Thymus (tissue), 11 donors: Measurements from ENCODE around the gene IGFLR1. TPM values are rescaled to one million over a fixed set of nuclear protein-coding genes. Genes with fewer than 3 reads are reported as not detected.
A peak's percentile ranks its signal among the peaks of the same experiment; 100 is the strongest.

ENCODE experiments used
- DNase-seq, 9 donors: peaks; one replicate each; pipeline ENCODE4 v3.0.0-alpha.2; 2013; ENCODE audit warnings: low spot score in 9 of 9, low read depth in 6 of 9, missing footprints in 1 of 9
- H3K27ac ChIP-seq, 2 donors: one replicate each; pipeline ENCODE4 v1.5.1; 2013; ENCODE audit warnings: control low read depth in 1 of 2, low read depth in 1 of 2, low read length in 1 of 2, mild to moderate bottlenecking in 1 of 2, moderate library complexity in 1 of 2
- H3K27me3 ChIP-seq, 2 donors: one replicate each; pipeline ENCODE4 v1.5.1; 2013; ENCODE audit warnings: low read length in 1 of 2; ENCODE audit not compliant: control insufficient read depth in 2 of 2, insufficient read depth in 1 of 2
- H3K36me3 ChIP-seq, 2 donors: one replicate each; pipeline ENCODE4 v1.5.1; 2013; ENCODE audit warnings: low read length in 1 of 2, mild to moderate bottlenecking in 1 of 2, moderate library complexity in 1 of 2; ENCODE audit not compliant: control insufficient read depth in 2 of 2, insufficient read depth in 2 of 2
- H3K4me1 ChIP-seq, 2 donors: one replicate each; pipeline ENCODE4 v1.5.1; 2013; ENCODE audit warnings: low read length in 2 of 2; ENCODE audit not compliant: control insufficient read depth in 2 of 2, insufficient read depth in 2 of 2
- H3K4me3 ChIP-seq, 2 donors: one replicate each; pipeline ENCODE4 v1.5.1; 2013; ENCODE audit warnings: low read length in 2 of 2, control low read depth in 1 of 2, mild to moderate bottlenecking in 1 of 2
- H3K9me3 ChIP-seq, 2 donors: one replicate each; pipeline ENCODE4 v1.5.1; 2013; ENCODE audit warnings: low read length in 1 of 2, mild to moderate bottlenecking in 1 of 2; ENCODE audit not compliant: control insufficient read depth in 2 of 2, insufficient read depth in 1 of 2
- WGBS: extraction: QIAGEN DNeasy Blood & Tissue Kit; methylation state at CpG from one replicate; pipeline ENCODE4 v1.1.7; 2013; 5-methylcytosine and 5-hydroxymethylcytosine counted together
- polyA plus RNA-seq: library from polyadenylated mRNA; stranded (reverse); fragments of 200-250 nt; gene quantifications from one replicate; pipeline ENCODE4 v1.2.3, GENCODE V29; 2013
- total RNA-seq: library from RNA; stranded (reverse); fragments of 120-200 nt; gene quantifications from one replicate; pipeline ENCODE4 v1.2.4, GENCODE V29; 2013
- donor health status: healthy.

IGFLR1 gene
- total and polyA plus RNA-seq, 2 donors: 12.2 to 67.8 TPM

DNA sequence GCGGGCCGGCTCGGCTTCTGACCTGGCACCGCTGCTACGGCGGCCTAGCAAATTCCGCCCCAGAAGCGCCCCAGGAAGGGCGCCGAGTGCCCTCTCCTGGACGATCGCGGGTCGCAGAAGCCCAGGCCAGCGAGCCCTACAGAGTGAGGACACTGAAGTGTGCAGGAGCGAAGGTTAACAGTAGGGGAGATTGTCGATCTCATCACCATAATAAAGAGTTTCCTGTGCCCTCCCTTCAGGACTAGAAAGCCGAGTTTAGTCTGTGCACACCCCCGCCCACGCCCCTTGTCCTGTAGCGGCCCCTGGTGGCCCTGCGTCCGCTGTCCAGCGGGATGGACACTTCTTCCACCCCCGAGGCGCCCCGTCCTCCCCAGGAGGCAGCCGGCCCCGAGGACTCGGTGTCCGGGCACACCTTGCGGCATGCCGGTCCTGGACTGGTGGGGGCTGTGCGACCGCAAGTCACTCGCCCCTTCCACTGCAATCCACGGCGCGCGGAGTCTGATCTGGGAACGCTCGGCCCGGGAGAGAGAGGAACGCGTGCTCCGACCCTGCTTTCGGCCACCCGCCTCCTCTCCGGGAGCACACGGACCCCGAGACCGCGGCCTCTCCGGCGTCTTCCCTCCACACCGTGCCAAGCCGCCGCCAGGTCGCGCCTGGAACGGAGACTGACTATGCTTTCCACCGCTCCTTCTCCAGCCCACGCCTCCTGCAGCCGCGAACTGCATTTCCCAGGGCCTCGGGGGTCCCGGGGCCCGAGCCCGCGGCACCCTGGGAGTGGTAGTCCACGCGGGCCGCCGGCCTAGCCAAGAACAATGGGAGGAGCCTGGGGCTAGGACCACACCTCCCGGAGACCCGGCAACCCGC, 25.2 kb downstream of the IGFLR1 start:
- H3K9me3 ChIP-seq: peaks cover 0 to 1% of the 10 kb centered on the region in 2 donors
- peaks cover 21 to 35% of the 10 kb centered on the region in 2 donors for H3K4me1 ChIP-seq
- H3K4me3 ChIP-seq: peak overlapping the region; percentile 65 to 77
- H3K27ac ChIP-seq: peak overlapping the region; percentile 75 to 87
- WGBS: under 1% methylated on average over 77 of the region's 77 CpGs
- DNase-seq: peak; percentile 82 to 98 (median 93)
- peaks cover 18 to 27% of the 10 kb centered on the region in 2 donors for H3K36me3 ChIP-seq
- H3K27me3 ChIP-seq: peaks cover 9 to 38% of the 10 kb centered on the region in 2 donors

DNA sequence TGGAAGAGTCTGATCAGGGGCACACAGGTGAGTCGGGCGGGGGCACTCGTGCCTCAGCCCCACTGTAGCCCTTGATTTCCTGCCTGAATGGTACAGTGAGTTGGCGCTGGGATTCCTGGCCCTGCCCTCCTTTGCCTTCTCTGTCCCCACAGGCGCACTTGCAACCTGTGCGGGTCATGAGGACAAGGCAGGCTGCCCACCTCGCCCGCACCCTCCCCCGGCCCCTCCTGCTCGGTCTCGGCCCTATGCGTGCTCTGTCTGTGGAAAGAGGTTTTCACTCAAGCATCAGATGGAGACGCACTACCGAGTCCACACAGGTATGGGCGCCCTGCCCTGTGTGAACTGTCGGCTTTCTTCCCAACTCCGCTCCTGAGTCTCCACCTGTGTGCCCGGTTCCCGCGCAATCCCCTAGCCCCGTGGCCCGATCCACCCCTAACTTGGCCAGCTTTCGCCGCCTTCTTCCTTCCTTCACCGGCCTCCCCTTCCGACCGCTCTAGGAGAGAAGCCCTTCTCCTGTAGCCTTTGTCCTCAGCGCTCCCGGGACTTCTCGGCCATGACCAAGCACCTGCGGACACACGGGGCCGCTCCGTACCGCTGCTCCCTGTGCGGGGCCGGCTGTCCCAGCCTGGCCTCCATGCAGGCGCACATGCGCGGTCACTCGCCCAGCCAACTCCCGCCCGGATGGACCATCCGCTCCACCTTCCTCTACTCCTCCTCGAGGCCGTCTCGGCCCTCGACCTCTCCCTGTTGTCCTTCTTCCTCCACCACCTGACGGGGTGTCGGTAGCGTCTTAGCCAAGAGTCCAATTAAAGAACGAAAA, 26.1 kb downstream of the IGFLR1 start:
- H3K36me3 ChIP-seq: peaks cover 10 to 19% of the 10 kb centered on the region in 2 donors
- H3K9me3 ChIP-seq: peaks cover 0 to 1% of the 10 kb centered on the region in 2 donors
- H3K27me3 ChIP-seq: peaks cover 9 to 39% of the 10 kb centered on the region in 2 donors
- peak overlapping the region; percentile 65 to 77 for H3K4me3 ChIP-seq
- H3K27ac ChIP-seq: peak overlapping the region in 1 of 2 donors; percentile 19
- peaks cover 21 to 35% of the 10 kb centered on the region in 2 donors for H3K4me1 ChIP-seq
- DNase-seq: no peak
- WGBS: 3% methylated on average over 52 of the region's 52 CpGs

DNA sequence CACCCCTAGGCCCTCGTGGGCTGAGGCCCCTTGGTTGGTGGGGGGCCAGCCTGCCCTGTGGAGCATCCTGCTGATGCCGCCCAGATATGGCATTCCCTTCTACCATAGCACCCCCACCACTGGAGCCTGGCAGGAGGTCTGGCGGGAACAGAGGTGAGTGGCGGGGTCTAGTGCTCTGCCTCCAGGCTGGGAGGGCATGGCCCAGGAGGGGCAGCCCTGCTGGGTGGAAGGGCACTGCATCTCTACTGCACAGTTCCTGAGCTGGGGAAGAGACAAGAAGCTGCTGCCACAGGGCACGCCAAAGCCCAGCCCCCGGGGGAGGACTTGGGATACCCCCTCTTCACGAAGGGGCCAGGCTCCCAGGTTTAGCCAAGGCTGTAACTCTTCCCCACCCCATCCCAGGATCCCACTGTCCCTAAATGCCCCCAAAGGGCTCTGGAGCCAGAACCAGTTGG, 26.9 kb downstream of the IGFLR1 start:
- 96% methylated on average over 7 of the region's 7 CpGs for WGBS
- no peaks in the 10 kb centered on the region for H3K9me3 ChIP-seq
- DNase-seq: no peak
- H3K27ac ChIP-seq: no peak overlapping the region
- H3K4me3 ChIP-seq: no peak overlapping the region
- H3K4me1 ChIP-seq: peaks cover 21 to 35% of the 10 kb centered on the region in 2 donors
- H3K27me3 ChIP-seq: peaks cover 9 to 39% of the 10 kb centered on the region in 2 donors
- H3K36me3 ChIP-seq: peaks cover 7 to 11% of the 10 kb centered on the region in 2 donors

DNA sequence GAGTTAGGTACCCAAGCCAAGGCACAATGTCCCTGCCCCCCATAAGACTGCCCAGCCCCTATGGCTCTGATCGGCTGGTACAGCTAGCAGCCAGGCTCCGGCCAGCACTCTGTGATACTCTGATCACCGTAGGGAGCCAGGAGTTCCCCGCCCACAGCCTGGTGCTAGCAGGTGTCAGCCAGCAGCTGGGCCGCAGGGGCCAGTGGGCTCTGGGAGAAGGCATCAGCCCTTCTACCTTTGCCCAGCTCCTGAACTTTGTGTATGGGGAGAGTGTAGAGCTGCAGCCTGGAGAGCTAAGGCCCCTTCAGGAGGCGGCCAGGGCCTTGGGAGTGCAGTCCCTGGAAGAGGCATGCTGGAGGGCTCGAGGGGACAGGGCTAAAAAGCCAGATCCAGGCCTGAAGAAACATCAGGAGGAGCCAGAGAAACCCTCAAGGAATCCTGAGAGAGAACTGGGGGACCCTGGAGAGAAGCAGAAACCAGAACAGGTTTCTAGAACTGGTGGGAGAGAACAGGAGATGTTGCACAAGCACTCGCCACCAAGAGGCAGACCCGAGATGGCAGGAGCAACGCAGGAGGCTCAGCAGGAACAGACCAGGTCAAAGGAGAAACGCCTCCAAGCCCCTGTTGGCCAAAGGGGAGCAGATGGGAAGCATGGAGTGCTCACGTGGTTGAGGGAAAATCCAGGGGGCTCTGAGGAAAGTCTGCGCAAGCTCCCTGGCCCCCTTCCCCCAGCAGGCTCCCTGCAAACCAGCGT, 27.5 kb downstream of the IGFLR1 start:
- Histone ChIP-seq H3K27me3 (peaks cover 9 to 39% of the 10 kb centered on the region in 2 donors), H3K36me3 (peaks cover 2 to 5% of the 10 kb centered on the region in 2 donors), H3K4me1 (peaks cover 21 to 35% of the 10 kb centered on the region in 2 donors), H3K9me3 (no peaks in the 10 kb centered on the region), H3K27ac (peak overlapping the region in 1 of 2 donors; percentile 15), H3K4me3 (no peak overlapping the region)
- 92% methylated on average over 14 of the region's 14 CpGs for WGBS
- DNase-seq: no peak

DNA sequence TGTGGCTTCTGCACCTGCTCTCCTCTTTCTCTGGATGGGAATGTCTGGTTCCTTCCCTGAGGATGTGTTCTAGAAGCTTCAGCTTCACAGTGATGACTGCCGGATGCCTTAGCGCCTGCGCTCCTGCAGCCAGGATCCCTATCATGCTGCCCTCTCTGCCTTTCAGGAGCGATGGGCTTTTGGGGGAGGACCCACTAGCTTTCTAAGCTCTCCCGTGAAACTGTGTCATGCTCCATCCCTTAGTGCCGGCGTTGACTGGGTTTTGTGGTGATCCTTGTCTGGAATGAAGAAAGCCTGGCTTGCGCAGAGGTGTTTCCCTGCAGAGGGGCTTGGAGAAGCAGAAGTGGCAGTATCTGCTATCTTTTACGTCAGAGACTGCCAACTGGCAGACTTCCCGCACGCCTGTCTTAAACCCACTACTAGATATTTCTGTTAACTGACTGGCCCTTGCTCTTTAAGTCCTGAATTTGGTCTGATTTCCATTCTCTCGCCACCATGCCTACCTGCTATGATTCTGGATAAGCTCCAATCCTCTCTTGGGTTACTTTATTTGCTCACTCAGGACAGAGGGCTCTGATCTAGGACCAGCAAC, 28.3 kb downstream of the IGFLR1 start:
- Histone ChIP-seq H3K4me3 (no peak overlapping the region), H3K27me3 (peaks cover 9 to 39% of the 10 kb centered on the region in 2 donors), H3K36me3 (no peaks in the 10 kb centered on the region), H3K27ac (no peak overlapping the region), H3K9me3 (no peaks in the 10 kb centered on the region), H3K4me1 (peaks cover 15 to 28% of the 10 kb centered on the region in 2 donors)
- WGBS: 95% methylated on average over 12 of the region's 12 CpGs
- DNase-seq: no peak

DNA sequence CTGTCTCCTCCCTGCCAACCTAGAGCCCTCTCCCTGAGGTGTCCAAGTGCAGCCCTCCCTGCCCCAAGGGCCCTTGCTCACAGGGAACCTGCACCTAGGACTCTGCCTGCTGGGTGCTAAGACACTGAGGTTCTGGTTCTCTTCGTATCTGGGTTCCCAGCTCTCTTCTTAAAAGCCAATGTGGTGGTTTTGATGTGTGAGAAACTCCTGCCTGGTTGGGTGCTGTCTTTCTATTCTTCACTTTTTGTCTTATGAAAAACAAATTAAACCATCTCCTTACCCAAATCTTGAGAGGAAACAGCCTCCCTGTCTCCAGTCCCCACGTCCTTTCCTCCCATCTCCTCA, 28.8 kb downstream of the IGFLR1 start:
- Histone ChIP-seq H3K27ac (no peak overlapping the region), H3K36me3 (no peaks in the 10 kb centered on the region), H3K27me3 (peaks cover 9 to 39% of the 10 kb centered on the region in 2 donors), H3K9me3 (no peaks in the 10 kb centered on the region), H3K4me1 (peaks cover 12 to 23% of the 10 kb centered on the region in 2 donors), H3K4me3 (no peak overlapping the region)
- WGBS: 57% methylated on average over 2 of the region's 2 CpGs
- DNase-seq: no peak

DNA sequence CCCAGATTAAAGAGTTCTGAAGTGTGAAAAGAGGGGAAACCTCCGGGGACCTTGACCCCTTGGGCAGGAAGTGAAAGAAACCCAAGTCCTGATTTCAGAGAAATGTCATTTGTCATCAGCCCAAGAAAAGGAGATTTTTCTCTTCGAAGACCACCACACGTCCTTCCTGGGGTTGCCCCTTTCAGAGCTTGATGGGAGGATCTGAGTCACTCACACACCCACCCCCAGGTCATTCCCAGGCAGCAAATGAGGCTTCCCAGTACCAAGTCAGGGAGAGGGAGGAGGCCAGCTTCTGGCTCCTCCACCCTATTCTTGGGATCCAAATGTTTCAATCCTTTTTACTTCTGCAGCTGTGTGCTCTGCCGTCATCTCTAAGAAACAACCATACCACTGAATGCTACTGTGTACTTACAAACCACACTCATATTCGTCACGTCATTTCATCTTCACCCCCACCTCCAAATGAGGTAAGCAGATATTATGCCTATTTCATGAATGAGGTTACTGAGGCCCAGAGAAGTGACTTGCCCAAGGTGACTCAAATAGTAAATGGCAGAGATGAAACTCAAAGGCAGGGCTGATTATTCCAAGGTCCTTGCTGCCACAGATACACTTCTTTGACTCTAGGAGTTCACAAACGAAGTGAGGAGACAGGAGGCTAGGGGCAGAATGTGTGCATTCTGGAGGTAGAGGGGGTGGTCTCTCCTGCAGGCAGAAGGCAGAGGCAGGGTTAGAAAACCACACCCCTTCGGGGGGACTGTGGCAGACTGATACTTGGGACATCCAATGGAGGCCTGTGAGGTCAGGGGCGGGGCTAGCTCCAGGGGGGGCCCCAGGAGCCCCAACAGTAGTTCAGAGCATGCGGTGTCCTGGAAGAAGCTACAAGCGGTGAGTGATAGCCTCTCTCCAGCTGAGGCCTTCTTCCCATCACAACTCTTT, 29.4 kb downstream of the IGFLR1 start:
- Histone ChIP-seq H3K36me3 (no peaks in the 10 kb centered on the region), H3K27me3 (peaks cover 9 to 39% of the 10 kb centered on the region in 2 donors), H3K27ac (no peak overlapping the region), H3K9me3 (no peaks in the 10 kb centered on the region), H3K4me1 (peaks cover 12 to 23% of the 10 kb centered on the region in 2 donors), H3K4me3 (no peak overlapping the region)
- DNase-seq: no peak
- WGBS: 87% methylated on average over 11 of the region's 11 CpGs
